HG03460 (cell line): ENCODE data around the gene ZDHHC7.
"Not testable (repeated sequence)": the region's sequence is repeated elsewhere in the genome, so short reads cannot be mapped to it uniquely, and the experiment has no call there.

Experiments used
- ATAC-seq: cut with Tn5 transposase; IDR thresholded peaks from one replicate; pipeline ENCODE4 v1.9.1; 2021; ENCODE audit not compliant: unreplicated experiment

The ZDHHC7 gene

GRCh38 chr16:84947022-84947421 is 64.3 kb downstream of the ZDHHC7 start:
- ATAC-seq, result no peak

GRCh38 chr16:84943620-84944019 is 67.7 kb downstream of the ZDHHC7 start:
- ATAC-seq, result no peak

- no peak for ATAC-seq
These were observed 68.5 kb downstream of the ZDHHC7 start for GRCh38 chr16:84942786-84943185.

- ATAC-seq, result no peak
These were observed 69.4 kb downstream of the ZDHHC7 start for GRCh38 chr16:84941921-84942320.

- no peak for ATAC-seq
These were observed 70.4 kb downstream of the ZDHHC7 start for GRCh38 chr16:84940670-84941551.

GRCh38 chr16:84938616-84939015 is 72.7 kb downstream of the ZDHHC7 start:
- ATAC-seq, result not testable (repeated sequence)

- no peak for ATAC-seq
These were observed 73.9 kb downstream of the ZDHHC7 start for GRCh38 chr16:84937196-84938005.

GRCh38 chr16:84933774-84934631 is 77.3 kb downstream of the ZDHHC7 start:
- no peak for ATAC-seq

- no peak for ATAC-seq
These were observed 78.7 kb downstream of the ZDHHC7 start for GRCh38 chr16:84932681-84933080.

- no peak for ATAC-seq
These were observed 79.8 kb downstream of the ZDHHC7 start for GRCh38 chr16:84931506-84931905.

- no peak for ATAC-seq
These were observed 80.2 kb downstream of the ZDHHC7 start for GRCh38 chr16:84931107-84931494.

- no peak for ATAC-seq
These were observed 80.8 kb downstream of the ZDHHC7 start for GRCh38 chr16:84930298-84931106.

GRCh38 chr16:84929421-84930297 is 81.7 kb downstream of the ZDHHC7 start:
- ATAC-seq, result no peak

GRCh38 chr16:84928679-84929420 is 82.5 kb downstream of the ZDHHC7 start:
- ATAC-seq, result no peak

- ATAC-seq, result no peak
These were observed 83.4 kb downstream of the ZDHHC7 start for GRCh38 chr16:84927621-84928591.

GRCh38 chr16:84926462-84926861 is 84.9 kb downstream of the ZDHHC7 start:
- no peak for ATAC-seq

- no peak for ATAC-seq
These were observed 85.5 kb downstream of the ZDHHC7 start for GRCh38 chr16:84925773-84926372.
